PC-9 (cell line): ENCODE data around the gene RXRA.

Experiments used
- EZH2 ChIP-seq: fragments of 200-600 bp; sonication (generic); IDR thresholded peaks from 2 replicates; pipeline ENCODE4 v1.8.0; 2017; ENCODE audit warnings: antibody characterized with exemption, low read depth
- TF ChIP-seq, protein P1 (sequence below): fragments of 200-600 bp; sonication (generic); conservative IDR thresholded peaks from 2 replicates; pipeline ENCODE4 v1.6.1; 2017; ENCODE audit warnings: mixed run types, antibody characterized with exemption, mild to moderate bottlenecking, moderate library complexity

- TF ChIP-seq EZH2, result no peak
- TF ChIP-seq, protein P1, sequence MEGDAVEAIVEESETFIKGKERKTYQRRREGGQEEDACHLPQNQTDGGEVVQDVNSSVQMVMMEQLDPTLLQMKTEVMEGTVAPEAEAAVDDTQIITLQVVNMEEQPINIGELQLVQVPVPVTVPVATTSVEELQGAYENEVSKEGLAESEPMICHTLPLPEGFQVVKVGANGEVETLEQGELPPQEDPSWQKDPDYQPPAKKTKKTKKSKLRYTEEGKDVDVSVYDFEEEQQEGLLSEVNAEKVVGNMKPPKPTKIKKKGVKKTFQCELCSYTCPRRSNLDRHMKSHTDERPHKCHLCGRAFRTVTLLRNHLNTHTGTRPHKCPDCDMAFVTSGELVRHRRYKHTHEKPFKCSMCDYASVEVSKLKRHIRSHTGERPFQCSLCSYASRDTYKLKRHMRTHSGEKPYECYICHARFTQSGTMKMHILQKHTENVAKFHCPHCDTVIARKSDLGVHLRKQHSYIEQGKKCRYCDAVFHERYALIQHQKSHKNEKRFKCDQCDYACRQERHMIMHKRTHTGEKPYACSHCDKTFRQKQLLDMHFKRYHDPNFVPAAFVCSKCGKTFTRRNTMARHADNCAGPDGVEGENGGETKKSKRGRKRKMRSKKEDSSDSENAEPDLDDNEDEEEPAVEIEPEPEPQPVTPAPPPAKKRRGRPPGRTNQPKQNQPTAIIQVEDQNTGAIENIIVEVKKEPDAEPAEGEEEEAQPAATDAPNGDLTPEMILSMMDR, result no peak
Measured at GRCh38 chr9:134299883-134300282, 26.4 kb upstream of the RXRA start.
